Measurements from ENCODE around the gene NRSN2.

DNA sequence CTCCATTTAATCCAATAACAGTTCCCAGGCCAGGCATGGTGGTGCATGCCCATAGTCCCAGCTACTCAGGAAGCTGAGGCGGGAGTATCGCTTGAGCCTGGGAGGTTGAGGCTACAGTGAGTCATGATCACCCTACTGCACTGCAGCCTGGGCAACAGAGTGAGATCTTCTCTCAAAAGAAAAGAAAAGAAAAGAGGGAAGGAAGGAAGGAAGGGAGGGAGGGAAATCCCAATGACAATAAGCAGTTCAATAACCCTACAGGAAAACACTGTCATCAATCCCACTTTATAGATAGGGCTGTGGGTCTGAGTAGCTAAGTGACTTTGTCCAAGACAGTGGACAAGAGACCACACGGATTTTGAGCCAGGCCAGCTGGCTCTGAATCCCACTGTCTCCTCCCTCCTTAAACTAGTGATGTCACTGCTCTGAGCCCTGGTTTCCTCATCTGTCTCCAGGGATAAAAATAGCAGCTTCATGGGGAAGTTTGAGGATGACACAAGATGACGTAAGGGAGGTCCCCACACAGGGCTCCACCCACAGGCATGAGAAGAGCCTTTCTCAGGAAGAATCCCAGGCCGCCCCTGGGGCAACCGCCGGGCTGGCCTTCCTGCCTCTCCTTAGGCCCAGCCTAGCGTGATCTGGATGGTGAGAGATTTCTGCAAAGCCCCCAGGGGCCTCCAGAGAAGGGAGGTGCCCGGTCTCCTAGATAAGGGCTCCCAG, 26.4 kb downstream of the NRSN2 start:
- TF ChIP-seq, protein P1, sequence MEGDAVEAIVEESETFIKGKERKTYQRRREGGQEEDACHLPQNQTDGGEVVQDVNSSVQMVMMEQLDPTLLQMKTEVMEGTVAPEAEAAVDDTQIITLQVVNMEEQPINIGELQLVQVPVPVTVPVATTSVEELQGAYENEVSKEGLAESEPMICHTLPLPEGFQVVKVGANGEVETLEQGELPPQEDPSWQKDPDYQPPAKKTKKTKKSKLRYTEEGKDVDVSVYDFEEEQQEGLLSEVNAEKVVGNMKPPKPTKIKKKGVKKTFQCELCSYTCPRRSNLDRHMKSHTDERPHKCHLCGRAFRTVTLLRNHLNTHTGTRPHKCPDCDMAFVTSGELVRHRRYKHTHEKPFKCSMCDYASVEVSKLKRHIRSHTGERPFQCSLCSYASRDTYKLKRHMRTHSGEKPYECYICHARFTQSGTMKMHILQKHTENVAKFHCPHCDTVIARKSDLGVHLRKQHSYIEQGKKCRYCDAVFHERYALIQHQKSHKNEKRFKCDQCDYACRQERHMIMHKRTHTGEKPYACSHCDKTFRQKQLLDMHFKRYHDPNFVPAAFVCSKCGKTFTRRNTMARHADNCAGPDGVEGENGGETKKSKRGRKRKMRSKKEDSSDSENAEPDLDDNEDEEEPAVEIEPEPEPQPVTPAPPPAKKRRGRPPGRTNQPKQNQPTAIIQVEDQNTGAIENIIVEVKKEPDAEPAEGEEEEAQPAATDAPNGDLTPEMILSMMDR (IDR thresholded peaks at IDR 0.05): no peak
- TF ChIP-seq POLR2A (IDR thresholded peaks at IDR 0.05): no peak
